GM10266 (cell line): Measurements from ENCODE around the gene KISS1R.

ENCODE experiments used
- DNase-seq: peaks from one replicate; pipeline ENCODE4 v3.0.0; 2012; ENCODE audit errors: extremely low spot score
- TF ChIP-seq, protein P1 (sequence below): IDR thresholded peaks from 2 replicates; pipeline ENCODE4 v1.5.1; 2012; ENCODE audit warnings: mild to moderate bottlenecking, low read depth; ENCODE audit not compliant: control insufficient read depth, insufficient read depth; ENCODE audit errors: missing control alignments

Gene KISS1R

DNA sequence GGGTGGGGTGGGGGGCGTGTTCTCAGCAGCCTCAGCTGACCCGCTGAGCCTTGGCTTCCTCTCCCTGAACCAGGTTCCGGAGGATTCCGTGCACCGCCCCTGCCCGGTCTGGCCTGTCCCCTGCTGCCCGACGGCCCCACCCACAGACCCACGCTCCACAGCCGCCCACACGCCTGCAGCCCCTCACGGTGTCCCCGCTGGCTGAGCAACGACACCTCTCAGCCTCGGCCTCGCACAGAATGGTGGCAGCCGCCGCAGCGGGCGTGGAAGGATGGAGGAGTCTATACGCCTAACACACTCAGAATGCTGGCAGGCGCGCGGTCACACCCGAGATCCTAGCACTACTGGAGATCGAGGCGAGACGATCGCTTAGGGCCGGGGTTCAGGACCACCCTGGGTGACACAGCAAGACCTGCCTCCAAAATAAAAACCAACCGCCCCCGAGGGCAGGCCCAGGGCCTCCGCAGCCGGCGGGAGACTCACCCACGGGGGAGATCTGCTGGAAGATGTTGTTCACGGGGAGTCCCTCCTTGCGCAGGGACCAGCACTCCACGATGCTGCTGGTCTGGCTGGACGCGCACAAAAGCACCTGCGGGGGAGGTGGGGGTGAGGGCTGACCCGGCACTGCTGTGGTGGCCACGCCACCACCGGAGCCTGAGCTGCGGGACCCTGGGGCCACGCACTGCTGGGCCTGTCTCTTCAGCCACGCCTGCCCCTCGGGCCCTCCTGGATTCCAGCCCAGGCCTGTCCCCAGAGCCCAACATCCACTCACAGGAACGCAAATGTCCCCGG, 32.5 kb upstream of the KISS1R start:
- no peak for DNase-seq
- TF ChIP-seq, protein P1, sequence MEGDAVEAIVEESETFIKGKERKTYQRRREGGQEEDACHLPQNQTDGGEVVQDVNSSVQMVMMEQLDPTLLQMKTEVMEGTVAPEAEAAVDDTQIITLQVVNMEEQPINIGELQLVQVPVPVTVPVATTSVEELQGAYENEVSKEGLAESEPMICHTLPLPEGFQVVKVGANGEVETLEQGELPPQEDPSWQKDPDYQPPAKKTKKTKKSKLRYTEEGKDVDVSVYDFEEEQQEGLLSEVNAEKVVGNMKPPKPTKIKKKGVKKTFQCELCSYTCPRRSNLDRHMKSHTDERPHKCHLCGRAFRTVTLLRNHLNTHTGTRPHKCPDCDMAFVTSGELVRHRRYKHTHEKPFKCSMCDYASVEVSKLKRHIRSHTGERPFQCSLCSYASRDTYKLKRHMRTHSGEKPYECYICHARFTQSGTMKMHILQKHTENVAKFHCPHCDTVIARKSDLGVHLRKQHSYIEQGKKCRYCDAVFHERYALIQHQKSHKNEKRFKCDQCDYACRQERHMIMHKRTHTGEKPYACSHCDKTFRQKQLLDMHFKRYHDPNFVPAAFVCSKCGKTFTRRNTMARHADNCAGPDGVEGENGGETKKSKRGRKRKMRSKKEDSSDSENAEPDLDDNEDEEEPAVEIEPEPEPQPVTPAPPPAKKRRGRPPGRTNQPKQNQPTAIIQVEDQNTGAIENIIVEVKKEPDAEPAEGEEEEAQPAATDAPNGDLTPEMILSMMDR = no peak

DNA sequence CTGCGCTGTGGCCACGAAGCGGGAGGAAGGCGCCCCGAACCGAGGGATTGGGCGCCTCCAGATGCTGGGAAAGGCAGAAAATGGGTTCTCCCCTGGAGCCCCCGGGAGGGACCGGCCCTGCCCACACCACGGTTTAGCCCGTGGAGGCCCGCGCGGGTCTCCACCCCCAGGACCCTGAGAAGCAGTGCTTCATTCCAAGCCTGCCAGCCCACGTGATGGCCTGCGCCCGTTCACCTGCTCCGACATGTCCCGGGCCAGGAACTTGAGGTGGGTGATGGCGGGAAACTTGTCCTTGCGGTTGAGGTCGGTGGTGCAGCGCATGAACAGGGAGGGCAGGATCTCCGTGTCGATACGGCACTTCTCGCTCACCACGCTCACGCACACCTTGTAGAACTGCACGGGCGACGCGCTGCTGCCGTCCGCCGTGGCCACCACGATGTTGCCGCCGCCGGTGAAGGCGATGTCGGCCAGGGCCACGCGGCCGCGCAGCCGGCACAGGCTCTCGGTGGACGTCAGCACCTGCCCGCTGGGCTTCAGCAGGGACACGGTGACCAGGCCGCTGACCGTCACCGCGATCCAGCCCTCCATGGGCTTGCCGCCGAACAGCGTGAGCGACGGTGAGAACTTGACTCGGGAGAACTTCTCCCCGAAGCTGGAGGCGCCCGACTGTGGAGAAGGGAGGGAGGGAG, 31.5 kb upstream of the KISS1R start:
- TF ChIP-seq, protein P1 = no peak
- no peak for DNase-seq

DNA sequence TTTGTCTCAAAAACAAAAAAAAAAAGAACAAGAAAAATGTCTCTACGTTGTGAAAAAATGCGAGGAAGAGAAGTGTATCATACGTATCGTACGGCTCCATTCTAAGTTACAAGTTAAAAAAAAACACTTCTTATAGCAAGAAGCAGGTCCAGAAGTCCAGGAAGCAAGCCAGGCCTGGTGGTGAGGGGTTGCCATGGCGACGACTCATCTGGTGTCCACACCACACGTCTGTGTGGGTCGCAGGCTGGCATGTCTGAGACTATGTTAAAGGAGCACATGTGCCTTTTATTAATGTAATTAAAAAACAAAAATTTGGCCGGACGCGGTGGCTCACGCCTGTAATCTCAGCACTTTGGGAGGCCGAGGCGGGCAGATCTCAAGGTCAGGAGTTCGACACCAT, 30.1 kb upstream of the KISS1R start:
- TF ChIP-seq, protein P1 = no peak
- DNase-seq = no peak

DNA sequence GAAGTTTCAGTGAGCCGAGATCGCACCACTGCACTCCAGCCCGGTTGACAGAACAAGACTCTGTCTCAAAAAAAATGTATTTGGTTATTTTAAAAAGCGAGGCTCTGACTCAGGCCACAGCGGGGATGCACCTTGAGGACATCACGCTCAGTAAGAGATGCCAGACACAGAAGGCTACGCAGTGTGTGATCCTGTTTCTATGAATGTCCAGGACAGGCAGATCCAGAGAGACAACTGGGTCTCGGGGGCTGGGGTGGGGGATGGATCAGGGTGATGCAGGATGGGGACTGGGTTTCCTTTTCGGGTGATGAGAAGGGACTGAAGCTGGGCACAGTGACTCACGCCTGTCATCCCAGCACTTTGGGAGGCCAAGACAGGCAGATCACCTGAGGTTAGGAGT, 29.5 kb upstream of the KISS1R start:
- TF ChIP-seq, protein P1 = no peak
- DNase-seq = no peak

DNA sequence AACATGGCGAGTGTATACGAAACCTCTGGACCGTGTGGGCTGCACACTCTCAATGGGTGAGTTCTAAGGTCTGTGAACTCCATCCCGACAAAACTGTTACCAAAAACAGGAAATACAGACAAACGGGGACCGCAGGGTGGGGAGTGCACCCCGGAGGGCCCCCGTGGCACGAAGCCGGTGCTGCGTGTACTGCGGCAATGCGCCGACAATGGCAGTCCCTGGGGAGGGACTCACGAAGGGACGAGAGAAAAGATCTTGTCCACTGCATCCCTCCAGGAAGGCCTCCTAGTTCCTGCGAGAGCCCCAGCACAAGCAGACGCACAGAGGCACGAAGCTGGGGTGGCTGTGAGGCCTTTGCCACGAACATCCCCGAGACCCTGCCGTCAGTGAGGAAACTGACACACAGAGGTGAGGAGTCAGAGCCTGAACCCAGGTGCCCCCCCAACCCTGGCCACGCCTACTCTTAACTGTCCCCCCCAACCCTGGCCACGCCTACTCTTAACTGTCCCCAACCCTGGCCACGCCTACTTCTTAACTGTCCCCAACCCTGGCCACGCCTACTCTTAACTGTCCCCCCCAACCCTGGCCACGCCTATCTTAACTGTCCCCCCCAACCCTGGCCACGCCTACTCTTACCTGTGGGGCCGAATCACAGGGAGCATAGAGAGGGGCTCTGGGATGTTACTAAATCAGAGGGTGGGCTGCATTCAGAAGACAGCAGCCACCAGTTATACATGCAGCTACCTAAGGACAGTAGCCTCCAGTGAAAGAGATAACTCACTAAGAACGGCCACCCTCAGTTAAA, 28.4 kb upstream of the KISS1R start:
- no peak for DNase-seq
- TF ChIP-seq, protein P1 = no peak

DNA sequence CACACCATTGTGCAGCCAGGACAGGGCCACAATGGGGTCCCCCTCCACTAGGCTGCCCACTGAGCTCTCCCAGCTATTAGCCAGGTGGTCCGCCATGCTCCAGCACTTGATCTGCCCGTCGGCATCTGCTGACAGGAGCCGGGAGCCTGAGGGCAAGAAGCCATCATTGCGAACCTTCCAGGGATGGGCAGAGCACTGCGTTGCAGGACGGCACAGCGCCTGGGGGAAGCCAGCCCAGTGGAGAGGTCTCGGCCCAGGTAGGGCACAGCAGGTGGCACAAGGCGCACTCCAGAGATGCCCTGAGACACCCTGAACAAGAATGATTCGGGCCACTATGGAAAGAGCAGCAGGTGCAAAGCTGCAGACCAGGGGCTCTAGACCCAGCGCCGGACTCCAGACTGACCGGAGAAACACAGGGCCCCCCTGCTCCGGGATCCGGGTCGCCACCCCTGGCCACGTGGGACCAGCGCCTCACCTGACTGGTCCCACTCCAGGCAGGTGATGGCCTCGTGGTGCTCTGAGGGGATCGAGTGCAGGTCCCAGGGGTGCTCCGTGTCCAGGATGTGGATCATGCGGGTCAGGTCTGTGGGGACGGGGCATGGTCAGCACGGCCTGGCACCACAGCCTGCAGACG, 27.4 kb upstream of the KISS1R start:
- TF ChIP-seq, protein P1 = no peak
- DNase-seq = no peak
